K562 (cell line): ENCODE results near the gene FBP2. TPM values are rescaled to one million over a fixed set of nuclear protein-coding genes. Genes with fewer than 3 reads are reported as not detected.

Source experiments
- ATAC-seq: fragments of 200-7000 bp; cut with Tn5 transposase; 3 replicates; pipeline ENCODE4 v1.9.1; 2020; ENCODE audit warnings: moderate library complexity
- BruUV-seq: library from RNA; stranded (reverse); fragments of 400-500 nt; replicated peaks from 2 replicates; lab custom pipeline; 2021; lab: Mats Ljungman, UMichigan
- CTCF ChIA-PET: fragments of 300-600 bp; formaldehyde crosslinking; extraction: SDS; loops from one replicate; lab custom pipeline; 2021; ENCODE audit warnings: low intra/inter-chr PET ratio; lab: Yijun Ruan, JAX
- POLR2A ChIA-PET: fragments of 300-600, 350-650 bp; sonication (Branson Sonifier 250); formaldehyde crosslinking; extraction: SDS; loops from one replicate; lab custom pipeline; 2021; ENCODE audit warnings: antibody characterized with exemption, inconsistent platforms; lab: Yijun Ruan, JAX
- DNase-seq, 4 experiments: peaks; one replicate each; pipeline versions ENCODE4 v3.0.0 to v3.0.0-alpha.2; 2011 to 2018; ENCODE audit warnings: low spot score in 3 of 4, mixed read lengths in 3 of 4; ENCODE audit errors: extremely low read depth in 1 of 4
- FAIRE-seq: peaks from 2 replicates; lab custom pipeline; 2011; peaks lifted over from hg19 to GRCh38; lab: Jason Lieb, UNC
- H2AFZ ChIP-seq: 2 replicates; pipeline ENCODE4 v1.6.0; 2011; ENCODE audit warnings: low read depth, low read length, control low read depth, inconsistent platforms
- H3K27ac ChIP-seq: fragments of 200-600 bp; 3 replicates; pipeline ENCODE4 v1.8.0; 2011; ENCODE audit warnings: low read depth, mild to moderate bottlenecking, control low read depth, inconsistent platforms, low read length, moderate library complexity, mixed read lengths; ENCODE audit errors: extremely low read depth
- H3K27me3 ChIP-seq, 2 experiments: fragments of 300-600 bp in 1 of 2; 2 replicates in 1 of 2; 3 replicates in 1 of 2; pipeline versions ENCODE4 v1.6.0 to v1.8.0; 2011; ENCODE audit warnings: inconsistent platforms in 2 of 2, low read length in 2 of 2, mild to moderate bottlenecking in 1 of 2, mixed read lengths in 1 of 2, moderate library complexity in 1 of 2; ENCODE audit not compliant: control insufficient read depth in 2 of 2, insufficient read depth in 2 of 2
- H3K36me3 ChIP-seq: fragments of 300-600 bp; 3 replicates; pipeline ENCODE4 v1.8.0; 2011; ENCODE audit warnings: mild to moderate bottlenecking, low read length, inconsistent platforms; ENCODE audit not compliant: control insufficient read depth, insufficient read depth
- H3K4me1 ChIP-seq, 2 experiments: fragments of 200-600 bp in 1 of 2; replicated peaks in 1 of 2; 2 replicates in 1 of 2; 3 replicates in 1 of 2; pipeline versions ENCODE4 v1.5.1 to v1.8.0; 2011; ENCODE audit warnings: inconsistent platforms in 2 of 2, low read length in 2 of 2, mild to moderate bottlenecking in 1 of 2, mixed read lengths in 1 of 2, moderate library complexity in 1 of 2; ENCODE audit not compliant: control insufficient read depth in 2 of 2, insufficient read depth in 2 of 2
- H3K4me2 ChIP-seq: 2 replicates; pipeline ENCODE4 v1.6.1; 2011; ENCODE audit warnings: low read length, control low read depth, inconsistent platforms, mixed read lengths; ENCODE audit not compliant: insufficient read depth
- H3K4me3 ChIP-seq: fragments of 200-600 bp; sonication (generic), shearing (Covaris generic); 2 replicates; pipeline ENCODE4 v1.5.1; 2016; ENCODE audit warnings: control low read depth, inconsistent platforms
- H3K79me2 ChIP-seq: fragments of 200-600 bp; 3 replicates; pipeline ENCODE4 v1.8.0; 2011; ENCODE audit warnings: low read length, inconsistent platforms; ENCODE audit not compliant: control insufficient read depth, insufficient read depth
- H3K9ac ChIP-seq, 2 experiments: 2 replicates each; pipeline versions ENCODE4 v1.6.0 to v1.6.1; 2011; ENCODE audit warnings: low read depth in 2 of 2, low read length in 2 of 2, control low read depth in 1 of 2, inconsistent platforms in 1 of 2, mild to moderate bottlenecking in 1 of 2, mixed read lengths in 1 of 2; ENCODE audit not compliant: insufficient read depth in 1 of 2
- H3K9me1 ChIP-seq: one replicate; pipeline ENCODE4 v1.6.0; 2011; ENCODE audit warnings: inconsistent platforms, mild to moderate bottlenecking, low read length, moderate library complexity; ENCODE audit not compliant: control insufficient read depth, insufficient read depth
- H3K9me3 ChIP-seq: replicated peaks from 2 replicates; pipeline ENCODE4 v1.5.1; 2011; ENCODE audit warnings: low read depth, low read length, inconsistent platforms; ENCODE audit not compliant: control insufficient read depth, insufficient read depth
- H4K20me1 ChIP-seq: replicated peaks from 2 replicates; pipeline ENCODE4 v1.6.1; 2011; ENCODE audit warnings: low read length, inconsistent platforms, mixed read lengths; ENCODE audit not compliant: control insufficient read depth, insufficient read depth
- ATF4 ChIP-seq: fragments of 450-650 bp; formaldehyde crosslinking; IDR thresholded peaks from 2 replicates; pipeline ENCODE4 v1.4.0; 2022; ENCODE audit warnings: mild to moderate bottlenecking, moderate library complexity
- BDP1 ChIP-seq: IDR thresholded peaks from 3 replicates; pipeline ENCODE4 v1.6.1; 2011; ENCODE audit not compliant: insufficient read length, insufficient read depth
- FOXK1 ChIP-seq: sonication (generic); formaldehyde crosslinking; IDR thresholded peaks from 2 replicates; pipeline ENCODE4 v1.8.0; 2022; ENCODE audit warnings: missing genetic modification reagents, mild to moderate bottlenecking, borderline replicate concordance
- KDM1A ChIP-seq, 2 experiments: fragments of 450-650 bp; IDR thresholded peaks; 2 replicates each; pipeline ENCODE4 v1.6.1; 2016; ENCODE audit warnings: mild to moderate bottlenecking in 2 of 2
- MECOM ChIP-seq: fragments of 250-450 bp; sonication (Bioruptor Pico); IDR thresholded peaks from 2 replicates; pipeline ENCODE4 v1.8.0; 2022; ENCODE audit warnings: inconsistent platforms
- MEF2A ChIP-seq: IDR thresholded peaks from 2 replicates; pipeline ENCODE4 v1.6.1; 2011; ENCODE audit warnings: low read depth, mild to moderate bottlenecking, low read length, moderate library complexity; ENCODE audit not compliant: control insufficient read depth
- REST ChIP-seq, 2 experiments: fragments of 450-650 bp; formaldehyde crosslinking in 1 of 2; IDR thresholded peaks; 2 replicates each; pipeline versions ENCODE4 v1.4.0 to v1.6.1; 2014 to 2020; ENCODE audit warnings: mild to moderate bottlenecking in 2 of 2, borderline replicate concordance in 1 of 2, low read depth in 1 of 2
- SMAD2 ChIP-seq: fragments of 150-350 bp; IDR thresholded peaks from 2 replicates; pipeline ENCODE4 v1.6.1; 2014; ENCODE audit warnings: low read depth, mild to moderate bottlenecking, low read length
- TOE1 ChIP-seq, 2 experiments: fragments of 450-650 bp in 1 of 2; sonication (generic) in 1 of 2; formaldehyde crosslinking in 1 of 2; IDR thresholded peaks; 2 replicates each; pipeline versions ENCODE4 v1.7.1 to v1.8.0; 2016 to 2022; ENCODE audit warnings: borderline replicate concordance in 2 of 2, mild to moderate bottlenecking in 2 of 2, antibody characterized with exemption in 1 of 2, inconsistent platforms in 1 of 2, low read depth in 1 of 2, missing genetic modification reagents in 1 of 2, moderate library complexity in 1 of 2
- ZEB2 ChIP-seq: fragments of 450-650 bp; IDR thresholded peaks from 2 replicates; pipeline ENCODE4 v1.6.1; 2016
- ZKSCAN1 ChIP-seq: fragments of 150-350 bp; IDR thresholded peaks from 2 replicates; pipeline ENCODE4 v1.6.1; 2016; ENCODE audit warnings: low read depth, low read length
- ZNF316 ChIP-seq: fragments of 450-650 bp; IDR thresholded peaks from 2 replicates; pipeline ENCODE4 v1.6.1; 2016
- ZNF764 ChIP-seq: fragments of 250-450 bp; sonication (Bioruptor Pico); IDR thresholded peaks from 2 replicates; pipeline ENCODE4 v1.4.0; 2020; ENCODE audit warnings: low read depth, mild to moderate bottlenecking, moderate library complexity
- ZNF778 ChIP-seq: fragments of 450-650 bp; formaldehyde crosslinking; IDR thresholded peaks from 2 replicates; pipeline ENCODE4 v1.4.0; 2020; ENCODE audit warnings: mild to moderate bottlenecking, moderate library complexity
- WGBS: fragments of 100-300 bp; shearing (Covaris generic); methylation state at CpG from one replicate; pipeline ENCODE4 v1.1.6; 2016; ENCODE audit warnings: low coverage, mixed read lengths; ENCODE audit not compliant: insufficient coverage; ENCODE audit errors: missing lambda C conversion rate; 5-methylcytosine and 5-hydroxymethylcytosine counted together
- in situ Hi-C: fragments of 300-500 bp; cut with MboI; formaldehyde crosslinking; loops from 4 replicates; pipeline ENCODE4 v1.15.0; 2018; ENCODE audit warnings: inconsistent platforms, mixed read lengths
- intact Hi-C: fragments of 100-400 bp; cut with micrococcal nuclease; formaldehyde crosslinking; loops from 2 replicates; pipeline ENCODE4 v1.14.2; 2022
- polyA plus RNA-seq, 8 experiments: library from polyadenylated mRNA; depleted of rRNA in 4 of 8; stranded (reverse) in 5 of 8; unstranded in 3 of 8; fragments of >200 nt; fragmentation: Nextera tagmentation in 2 of 8; fragmentation: Illumina TruSeq in 1 of 8; extraction: Ambion mirVana in 2 of 8; extraction: Trizol in 1 of 8; gene quantifications; 2 replicates each; pipeline versions ENCODE4 v1.2.1 to v1.2.3, GENCODE V29; 2011 to 2014; ENCODE audit warnings: inconsistent platforms in 1 of 8, missing spikeins in 1 of 8
- total RNA-seq, 7 experiments: library from RNA; depleted of rRNA in 6 of 7; stranded (reverse); fragments of >200 nt in 6 of 7; fragmentation: Illumina TruSeq in 2 of 7; extraction: Trizol in 2 of 7; gene quantifications; 2 replicates each; pipeline versions ENCODE4 v1.2.1 to v1.2.3, GENCODE V29; 2011 to 2021; ENCODE audit warnings: low replicate concordance in 1 of 7

Gene FBP2
- total and polyA plus RNA-seq, 9 of the 15 experiments (the other 6 are each of a cell fraction or from before 2014, with no cell fraction given): 0.06 TPM; not detected in 7

GRCh38 chr9:94638335-94639060 lies 44.9 kb upstream of the FBP2 start:
- no peaks in the 10 kb centered on the region for H3K36me3 ChIP-seq
- no peak overlapping the region for H3K9ac ChIP-seq
- TF ChIP-seq FOXK1 (no peak), ZKSCAN1 (no peak), MECOM (CRISPR knock-in tag) (no peak), TOE1 (IDR thresholded peaks at IDR 0.05; ENCODE audit: borderline replicate concordance) (no peak), TOE1 (CRISPR knock-in tag; IDR thresholded peaks at IDR 0.05; ENCODE audit: borderline replicate concordance, low read depth) (no peak), BDP1 (no peak), REST (IDR thresholded peaks at IDR 0.05; ENCODE audit: borderline replicate concordance) (no peak), REST (CRISPR knock-in tag; IDR thresholded peaks at IDR 0.05; ENCODE audit: low read depth) (no peak), ZNF316 (no peak), MEF2A (no peak), ATF4 (no peak), SMAD2 (no peak), ZNF778 (CRISPR knock-in tag) (no peak), KDM1A (IDR thresholded peaks at IDR 0.05) (no peak), ZNF764 (CRISPR knock-in tag) (no peak), ZEB2 (no peak)
- no peaks in the 10 kb centered on the region for H3K79me2 ChIP-seq
- peaks cover 0 to 13% of the 10 kb centered on the region in 2 experiments; a peak in 2 of 5 replicates for H3K4me1 ChIP-seq
- in situ Hi-C loops (no loop called here), intact Hi-C loops (no loop called here)
- H2AFZ ChIP-seq: no peak overlapping the region
- no peak overlapping the region for H3K27ac ChIP-seq
- BruUV-seq: no TSS peak
- H3K9me1 ChIP-seq: no peaks in the 10 kb centered on the region
- WGBS: 6% methylated on average over 16 of the region's 17 CpGs
- POLR2A ChIA-PET: interaction anchor here (0.7 kb wide), 1 partner anchor 461 kb away, joined by 3 read pairs; no protein-coding TSS in a partner anchor
- no peak overlapping the region for H3K4me3 ChIP-seq
- ATAC-seq (no peak), FAIRE-seq (no peak), DNase-seq (no peak)
- CTCF ChIA-PET: no interaction called here
- no peaks in the 10 kb centered on the region; the same call in none of the 2 replicates for H4K20me1 ChIP-seq
- H3K27me3 ChIP-seq: peaks cover 53 to 76% of the 10 kb centered on the region in 2 experiments
- H3K4me2 ChIP-seq: no peak overlapping the region
- H3K9me3 ChIP-seq: no peaks in the 10 kb centered on the region
